GM12878 (cell line): ENCODE data around the gene NOL3. TPM values are rescaled to one million over a fixed set of nuclear protein-coding genes. Genes with fewer than 3 reads are reported as not detected.
A peak's percentile ranks its signal among the peaks of the same experiment; 100 is the strongest.

Experiments
- BHLHE40 ChIP-seq, 2 experiments: fragments of 450-650 bp in 1 of 2; IDR thresholded peaks; 2 replicates each; pipeline ENCODE4 v1.6.1; 2011 to 2017; ENCODE audit warnings: low read depth in 2 of 2, borderline replicate concordance in 1 of 2, improper control_type of control experiment in 1 of 2, low read length in 1 of 2, mild to moderate bottlenecking in 1 of 2
- CBFB ChIP-seq: IDR thresholded peaks from 2 replicates; pipeline ENCODE4 v1.6.1; 2016; ENCODE audit warnings: antibody characterized with exemption, low read depth
- CHD4 ChIP-seq: fragments of 200-600 bp; sonication (generic); IDR thresholded peaks from 2 replicates; pipeline ENCODE4 v1.6.1; 2016; ENCODE audit warnings: mild to moderate bottlenecking
- CREB1 ChIP-seq: IDR thresholded peaks from 2 replicates; pipeline ENCODE4 v1.6.1; 2012; ENCODE audit warnings: low read depth, mild to moderate bottlenecking, inconsistent platforms
- E2F8 ChIP-seq: fragments of 450-650 bp; IDR thresholded peaks from 2 replicates; pipeline ENCODE4 v1.6.1; 2018; ENCODE audit warnings: mild to moderate bottlenecking, low read depth, moderate library complexity; ENCODE audit not compliant: partially characterized antibody
- ELK1 ChIP-seq: IDR thresholded peaks from 2 replicates; pipeline ENCODE4 v1.6.1; 2012; ENCODE audit warnings: low read depth, low read length, improper control_type of control experiment
- ETV6 ChIP-seq, 2 experiments: fragments of 450-650 bp in 1 of 2; IDR thresholded peaks in 1 of 2; conservative IDR thresholded peaks in 1 of 2; 2 replicates each; pipeline ENCODE4 v1.6.1; 2014; ENCODE audit warnings: antibody characterized with exemption in 1 of 2, borderline replicate concordance in 1 of 2, low read depth in 1 of 2, mild to moderate bottlenecking in 1 of 2, moderate library complexity in 1 of 2
- GATAD2B ChIP-seq: fragments of 450-650 bp; conservative IDR thresholded peaks from 2 replicates; pipeline ENCODE4 v1.6.1; 2017; ENCODE audit warnings: low read depth, mild to moderate bottlenecking, moderate library complexity
- IKZF1 ChIP-seq: fragments of 450-650 bp; conservative IDR thresholded peaks from 2 replicates; pipeline ENCODE4 v1.6.1; 2017; ENCODE audit warnings: antibody characterized with exemption, mild to moderate bottlenecking
- MTA2 ChIP-seq: fragments of 450-650 bp; IDR thresholded peaks from 2 replicates; pipeline ENCODE4 v1.6.1; 2016; ENCODE audit warnings: low read depth, mild to moderate bottlenecking, moderate library complexity
- MXI1 ChIP-seq: fragments of 150-350 bp; IDR thresholded peaks from 2 replicates; pipeline ENCODE4 v1.6.1; 2011; ENCODE audit warnings: low read depth, mild to moderate bottlenecking, inconsistent platforms, low read length, improper control_type of control experiment
- POLR2A ChIP-seq: IDR thresholded peaks from 2 replicates; pipeline ENCODE4 v1.6.1; 2011; ENCODE audit warnings: low read depth, mild to moderate bottlenecking, low read length
- RELB ChIP-seq: fragments of 450-650 bp; IDR thresholded peaks from 2 replicates; pipeline ENCODE4 v1.6.1; 2017; ENCODE audit warnings: low read depth, mild to moderate bottlenecking, moderate library complexity
- RUNX3 ChIP-seq: IDR thresholded peaks from 2 replicates; pipeline ENCODE4 v1.6.1; 2012; ENCODE audit warnings: low read length, inconsistent platforms
- SREBF2 ChIP-seq: IDR thresholded peaks from 2 replicates; pipeline ENCODE4 v1.6.1; 2012; ENCODE audit warnings: mild to moderate bottlenecking, low read length
- TAF1 ChIP-seq: IDR thresholded peaks from 2 replicates; pipeline ENCODE4 v1.6.1; 2011; ENCODE audit warnings: mild to moderate bottlenecking, low read depth, low read length, borderline replicate concordance
- ZNF207 ChIP-seq: fragments of 450-650 bp; IDR thresholded peaks from 2 replicates; pipeline ENCODE4 v1.6.1; 2014; ENCODE audit warnings: antibody characterized with exemption, mild to moderate bottlenecking, borderline replicate concordance
- ZNF687 ChIP-seq: fragments of 450-650 bp; IDR thresholded peaks from 2 replicates; pipeline ENCODE4 v1.6.1; 2017; ENCODE audit warnings: mild to moderate bottlenecking, moderate library complexity
- polyA plus RNA-seq, 11 experiments: library from polyadenylated mRNA; depleted of rRNA in 4 of 11; unstranded in 6 of 11; stranded (reverse) in 5 of 11; fragments of >200 nt; fragmentation: Nextera tagmentation in 4 of 11; fragmentation: Illumina TruSeq in 1 of 11; extraction: Ambion mirVana in 4 of 11; extraction: Trizol in 1 of 11; gene quantifications; 1 replicate in 1 of 11; 2 replicates in 10 of 11; pipeline versions ENCODE4 v1.2.1 to v1.2.3, GENCODE V29; 2011 to 2016; ENCODE audit warnings: inconsistent platforms in 2 of 11, missing spikeins in 2 of 11, low read depth in 1 of 11
- total RNA-seq, 4 experiments: library from RNA; depleted of rRNA in 3 of 4; stranded (reverse); fragments of >200 nt in 3 of 4; fragmentation: Illumina TruSeq in 1 of 4; extraction: Trizol in 1 of 4; gene quantifications; 2 replicates each; pipeline versions ENCODE4 v1.2.1 to v1.2.3, GENCODE V29; 2013 to 2021

Gene NOL3
- total and polyA plus RNA-seq, 10 of the 15 experiments (the other 5 are each of a cell fraction or from before 2014, with no cell fraction given) = 0.31 to 18.4 (median 2.7) TPM

GRCh38 chr16:67158637-67159600 lies 11.4 kb upstream of the NOL3 start (continued):
- no peak for TF ChIP-seq ELK1
- TF ChIP-seq POLR2A = peak; percentile 6; the same call in 1 of the 2 replicates
- TF ChIP-seq IKZF1 = peak; percentile 39
- peak; percentile 58 to 72; a peak in 2 of 4 replicates for TF ChIP-seq BHLHE40 (IDR thresholded peaks at IDR 0.05; ENCODE audit: borderline replicate concordance in 1 of 2, low read depth in 2 of 2, low read length in 1 of 2)
- TF ChIP-seq RUNX3 = 0 out of 2 replicates have a peak, but pooled peaks have one; percentile 1
- TF ChIP-seq SREBF2 = no peak
- no peak for TF ChIP-seq TAF1
- peak; percentile 48; the same call in 1 of the 2 replicates for TF ChIP-seq CBFB
- 0 out of 2 replicates have a peak, but pooled peaks have one; percentile 1 for TF ChIP-seq GATAD2B
- TF ChIP-seq ZNF207 = no peak
- TF ChIP-seq CREB1 = peak; percentile 63
- TF ChIP-seq E2F8 = no peak
- TF ChIP-seq ZNF687 = peak; percentile 40
- peak; percentile 89 for TF ChIP-seq RELB
- TF ChIP-seq ETV6 (conservative IDR thresholded peaks at IDR 0.05 in 1 of 2, IDR thresholded peaks at IDR 0.05 in 1 of 2; ENCODE audit: borderline replicate concordance in 1 of 2, low read depth in 1 of 2) = no peak
- TF ChIP-seq CHD4 = no peak
- TF ChIP-seq MXI1 = peak; percentile 22; the same call in 1 of the 2 replicates
- 0 out of 2 replicates have a peak, but pooled peaks have one; percentile 32 for TF ChIP-seq MTA2
